ENCODE data around the gene TFB2M. TPM values are rescaled to one million over a fixed set of nuclear protein-coding genes. Genes with fewer than 3 reads are reported as not detected.

The TFB2M gene
- total RNA-seq, 2 donors from 2014 or later = 5.9 to 6.5 TPM

GRCh38 chr1:246554201-246554600 lies 11.9 kb downstream of the TFB2M start:
- no peak for TF ChIP-seq CTCF (IDR thresholded peaks at IDR 0.05)
- peaks cover 15% of the 10 kb centered on the region for H3K36me3 ChIP-seq

GRCh38 chr1:246552110-246552509 lies 14.0 kb downstream of the TFB2M start:
- TF ChIP-seq CTCF (IDR thresholded peaks at IDR 0.05) = no peak
- Histone ChIP-seq H3K36me3 (peaks cover 19% of the 10 kb centered on the region), H3K4me3 (no peak overlapping the region), H3K9me3 (no peaks in the 10 kb centered on the region), H3K4me1 (ENCODE audit: control insufficient read depth in 1 of 2, low read depth in 2 of 2) (no peaks in the 10 kb centered on the region), H3K27me3 (replicated peaks; ENCODE audit: insufficient read depth) (no peaks in the 10 kb centered on the region), H3K27ac (no peak overlapping the region)
- DNase-seq (ENCODE audit: low spot score) (no peak), ATAC-seq (ENCODE audit: insufficient number of reproducible peaks, low FRiP score, low read depth) (no peak)

More at GRCh38 chr1:246554201-246554600, 11.9 kb downstream of the TFB2M start:
- ATAC-seq (ENCODE audit: insufficient number of reproducible peaks, low FRiP score, low read depth) (no peak), DNase-seq (ENCODE audit: low spot score) (no peak)
- Histone ChIP-seq H3K4me1 (ENCODE audit: control insufficient read depth in 1 of 2, low read depth in 2 of 2) (no peaks in the 10 kb centered on the region), H3K27me3 (replicated peaks; ENCODE audit: insufficient read depth) (no peaks in the 10 kb centered on the region), H3K4me3 (no peak overlapping the region), H3K9me3 (no peaks in the 10 kb centered on the region), H3K27ac (no peak overlapping the region)

- no peak for DNase-seq (ENCODE audit: low spot score)
These were observed 15.7 kb downstream of the TFB2M start for GRCh38 chr1:246550402-246550801.

GRCh38 chr1:246549665-246550064 lies 16.4 kb downstream of the TFB2M start:
- no peak for TF ChIP-seq CTCF (IDR thresholded peaks at IDR 0.05)
- H3K36me3 ChIP-seq = peaks cover 22% of the 10 kb centered on the region
- ATAC-seq (ENCODE audit: insufficient number of reproducible peaks, low FRiP score, low read depth) = no peak

More at GRCh38 chr1:246550402-246550801, 15.7 kb downstream of the TFB2M start:
- Histone ChIP-seq H3K4me3 (no peak overlapping the region), H3K27ac (no peak overlapping the region), H3K4me1 (ENCODE audit: control insufficient read depth in 1 of 2, low read depth in 2 of 2) (no peaks in the 10 kb centered on the region), H3K36me3 (peaks cover 26% of the 10 kb centered on the region), H3K27me3 (replicated peaks; ENCODE audit: insufficient read depth) (no peaks in the 10 kb centered on the region), H3K9me3 (no peaks in the 10 kb centered on the region)
- TF ChIP-seq CTCF (IDR thresholded peaks at IDR 0.05) = no peak
- ATAC-seq (ENCODE audit: insufficient number of reproducible peaks, low FRiP score, low read depth) = no peak

GRCh38 chr1:246544001-246544400 lies 22.1 kb downstream of the TFB2M start:
- Histone ChIP-seq H3K4me1 (ENCODE audit: control insufficient read depth in 1 of 2, low read depth in 2 of 2) (no peaks in the 10 kb centered on the region), H3K27me3 (replicated peaks; ENCODE audit: insufficient read depth) (no peaks in the 10 kb centered on the region), H3K36me3 (peaks cover 12% of the 10 kb centered on the region), H3K9me3 (no peaks in the 10 kb centered on the region), H3K27ac (no peak overlapping the region), H3K4me3 (no peak overlapping the region)
- DNase-seq (ENCODE audit: low spot score) (no peak), ATAC-seq (ENCODE audit: insufficient number of reproducible peaks, low FRiP score, low read depth) (no peak)
- no peak for TF ChIP-seq CTCF (IDR thresholded peaks at IDR 0.05)

More at GRCh38 chr1:246549665-246550064, 16.4 kb downstream of the TFB2M start:
- H3K4me3 ChIP-seq = no peak overlapping the region
- H3K4me1 ChIP-seq (ENCODE audit: control insufficient read depth in 1 of 2, low read depth in 2 of 2) = no peaks in the 10 kb centered on the region
- H3K27ac ChIP-seq = no peak overlapping the region
- H3K9me3 ChIP-seq = no peaks in the 10 kb centered on the region
- no peaks in the 10 kb centered on the region for H3K27me3 ChIP-seq (replicated peaks; ENCODE audit: insufficient read depth)
- no peak for DNase-seq (ENCODE audit: low spot score)

Measured in thoracic aorta (tissue), 2 donors.